Measurements from ENCODE around the gene SSH3. TPM values are rescaled to one million over a fixed set of nuclear protein-coding genes. Genes with fewer than 3 reads are reported as not detected.

SSH3 gene
- total RNA-seq, 1 donor from 2014 or later: 3.3 TPM

DNA sequence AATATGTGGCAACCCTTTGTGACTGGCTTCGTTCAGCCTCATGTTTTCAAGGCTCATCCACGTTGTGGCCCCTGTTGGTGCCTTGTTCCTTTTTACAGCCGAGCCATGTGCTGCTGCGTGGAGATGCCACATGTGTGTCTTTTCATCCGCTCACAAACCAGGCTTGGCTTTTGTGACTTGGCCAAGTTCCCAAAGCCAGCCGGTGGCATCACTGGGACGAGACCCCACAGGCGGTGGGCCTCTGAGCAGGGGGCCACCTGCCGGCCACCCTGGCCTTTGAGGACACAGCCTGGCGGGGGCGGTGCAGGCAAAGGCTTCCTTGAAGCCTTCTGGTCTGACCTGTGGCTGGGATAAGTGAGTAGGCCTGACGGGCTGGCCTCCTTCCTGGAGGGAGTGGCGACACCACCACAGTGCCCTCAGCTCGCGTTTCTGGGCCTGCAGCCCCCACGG, 26.5 kb upstream of the SSH3 start:
- peaks cover 15% of the 10 kb centered on the region for H3K4me1 Mint-ChIP-seq
- no peaks in the 10 kb centered on the region for H3K36me3 Mint-ChIP-seq (ENCODE audit: low read depth)
- peak overlapping the region; percentile 32 for H3K27ac Mint-ChIP-seq (ENCODE audit: unreplicated experiment)
- TF ChIP-seq, protein P1, sequence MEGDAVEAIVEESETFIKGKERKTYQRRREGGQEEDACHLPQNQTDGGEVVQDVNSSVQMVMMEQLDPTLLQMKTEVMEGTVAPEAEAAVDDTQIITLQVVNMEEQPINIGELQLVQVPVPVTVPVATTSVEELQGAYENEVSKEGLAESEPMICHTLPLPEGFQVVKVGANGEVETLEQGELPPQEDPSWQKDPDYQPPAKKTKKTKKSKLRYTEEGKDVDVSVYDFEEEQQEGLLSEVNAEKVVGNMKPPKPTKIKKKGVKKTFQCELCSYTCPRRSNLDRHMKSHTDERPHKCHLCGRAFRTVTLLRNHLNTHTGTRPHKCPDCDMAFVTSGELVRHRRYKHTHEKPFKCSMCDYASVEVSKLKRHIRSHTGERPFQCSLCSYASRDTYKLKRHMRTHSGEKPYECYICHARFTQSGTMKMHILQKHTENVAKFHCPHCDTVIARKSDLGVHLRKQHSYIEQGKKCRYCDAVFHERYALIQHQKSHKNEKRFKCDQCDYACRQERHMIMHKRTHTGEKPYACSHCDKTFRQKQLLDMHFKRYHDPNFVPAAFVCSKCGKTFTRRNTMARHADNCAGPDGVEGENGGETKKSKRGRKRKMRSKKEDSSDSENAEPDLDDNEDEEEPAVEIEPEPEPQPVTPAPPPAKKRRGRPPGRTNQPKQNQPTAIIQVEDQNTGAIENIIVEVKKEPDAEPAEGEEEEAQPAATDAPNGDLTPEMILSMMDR (conservative IDR thresholded peaks at IDR 0.05): no peak
- no peaks in the 10 kb centered on the region for H3K27me3 Mint-ChIP-seq (ENCODE audit: low read depth)
- H3K4me3 Mint-ChIP-seq: no peak overlapping the region
- no peak for DNase-seq (ENCODE audit: low read depth, low spot score)
- H3K9me3 Mint-ChIP-seq: no peaks in the 10 kb centered on the region

GRCh38 chr11:67277231-67277961, 25.9 kb upstream of the SSH3 start:
- Mint-ChIP-seq H3K4me3 (no peak overlapping the region), H3K27me3 (ENCODE audit: low read depth) (no peaks in the 10 kb centered on the region), H3K9me3 (no peaks in the 10 kb centered on the region), H3K4me1 (peaks cover 15% of the 10 kb centered on the region), H3K36me3 (ENCODE audit: low read depth) (no peaks in the 10 kb centered on the region), H3K27ac (ENCODE audit: unreplicated experiment) (peak overlapping the region; percentile 75)
- DNase-seq (ENCODE audit: low read depth, low spot score): no peak
- TF ChIP-seq, protein P1 (conservative IDR thresholded peaks at IDR 0.05): no peak

- Mint-ChIP-seq H3K27ac (ENCODE audit: unreplicated experiment) (peak overlapping the region; percentile 75), H3K27me3 (ENCODE audit: low read depth) (no peaks in the 10 kb centered on the region), H3K4me1 (peaks cover 15% of the 10 kb centered on the region), H3K36me3 (ENCODE audit: low read depth) (no peaks in the 10 kb centered on the region), H3K4me3 (no peak overlapping the region), H3K9me3 (no peaks in the 10 kb centered on the region)
- TF ChIP-seq, protein P1 (conservative IDR thresholded peaks at IDR 0.05): no peak
- DNase-seq (ENCODE audit: low read depth, low spot score): no peak
Observed at GRCh38 chr11:67278135-67278938, 25.0 kb upstream of the SSH3 start.

- Mint-ChIP-seq H3K27ac (ENCODE audit: unreplicated experiment) (no peak overlapping the region), H3K27me3 (ENCODE audit: low read depth) (no peaks in the 10 kb centered on the region), H3K4me1 (peaks cover 15% of the 10 kb centered on the region), H3K4me3 (peak overlapping the region; percentile 23), H3K9me3 (no peaks in the 10 kb centered on the region), H3K36me3 (ENCODE audit: low read depth) (no peaks in the 10 kb centered on the region)
- DNase-seq (ENCODE audit: low read depth, low spot score): no peak
- TF ChIP-seq, protein P1 (conservative IDR thresholded peaks at IDR 0.05): no peak
Observed at GRCh38 chr11:67278939-67279588, 24.3 kb upstream of the SSH3 start.

- Mint-ChIP-seq H3K27ac (ENCODE audit: unreplicated experiment) (no peak overlapping the region), H3K4me3 (peak overlapping the region; percentile 34), H3K9me3 (no peaks in the 10 kb centered on the region), H3K4me1 (peaks cover 15% of the 10 kb centered on the region), H3K27me3 (ENCODE audit: low read depth) (no peaks in the 10 kb centered on the region), H3K36me3 (ENCODE audit: low read depth) (no peaks in the 10 kb centered on the region)
- DNase-seq (ENCODE audit: low read depth, low spot score): no peak
- TF ChIP-seq, protein P1 (conservative IDR thresholded peaks at IDR 0.05): no peak
Observed at GRCh38 chr11:67279589-67280340, 23.6 kb upstream of the SSH3 start.

Measured in neural crest cell (in vitro differentiated cells).